GM10266 (cell line): ENCODE data around the gene CRY2.

ENCODE experiments used
- DNase-seq: peaks from one replicate; pipeline ENCODE4 v3.0.0; 2012; ENCODE audit errors: extremely low spot score
- TF ChIP-seq, protein P1 (sequence below): IDR thresholded peaks from 2 replicates; pipeline ENCODE4 v1.5.1; 2012; ENCODE audit warnings: mild to moderate bottlenecking, low read depth; ENCODE audit not compliant: control insufficient read depth, insufficient read depth; ENCODE audit errors: missing control alignments

Gene CRY2

GRCh38 chr11:45927684-45928413, 80.6 kb downstream of the CRY2 start:
- peak; percentile 5 for DNase-seq
- TF ChIP-seq, protein P1, sequence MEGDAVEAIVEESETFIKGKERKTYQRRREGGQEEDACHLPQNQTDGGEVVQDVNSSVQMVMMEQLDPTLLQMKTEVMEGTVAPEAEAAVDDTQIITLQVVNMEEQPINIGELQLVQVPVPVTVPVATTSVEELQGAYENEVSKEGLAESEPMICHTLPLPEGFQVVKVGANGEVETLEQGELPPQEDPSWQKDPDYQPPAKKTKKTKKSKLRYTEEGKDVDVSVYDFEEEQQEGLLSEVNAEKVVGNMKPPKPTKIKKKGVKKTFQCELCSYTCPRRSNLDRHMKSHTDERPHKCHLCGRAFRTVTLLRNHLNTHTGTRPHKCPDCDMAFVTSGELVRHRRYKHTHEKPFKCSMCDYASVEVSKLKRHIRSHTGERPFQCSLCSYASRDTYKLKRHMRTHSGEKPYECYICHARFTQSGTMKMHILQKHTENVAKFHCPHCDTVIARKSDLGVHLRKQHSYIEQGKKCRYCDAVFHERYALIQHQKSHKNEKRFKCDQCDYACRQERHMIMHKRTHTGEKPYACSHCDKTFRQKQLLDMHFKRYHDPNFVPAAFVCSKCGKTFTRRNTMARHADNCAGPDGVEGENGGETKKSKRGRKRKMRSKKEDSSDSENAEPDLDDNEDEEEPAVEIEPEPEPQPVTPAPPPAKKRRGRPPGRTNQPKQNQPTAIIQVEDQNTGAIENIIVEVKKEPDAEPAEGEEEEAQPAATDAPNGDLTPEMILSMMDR = no peak

GRCh38 chr11:45928535-45929215, 81.4 kb downstream of the CRY2 start:
- TF ChIP-seq, protein P1 = no peak
- peak; percentile 7 for DNase-seq

DNA sequence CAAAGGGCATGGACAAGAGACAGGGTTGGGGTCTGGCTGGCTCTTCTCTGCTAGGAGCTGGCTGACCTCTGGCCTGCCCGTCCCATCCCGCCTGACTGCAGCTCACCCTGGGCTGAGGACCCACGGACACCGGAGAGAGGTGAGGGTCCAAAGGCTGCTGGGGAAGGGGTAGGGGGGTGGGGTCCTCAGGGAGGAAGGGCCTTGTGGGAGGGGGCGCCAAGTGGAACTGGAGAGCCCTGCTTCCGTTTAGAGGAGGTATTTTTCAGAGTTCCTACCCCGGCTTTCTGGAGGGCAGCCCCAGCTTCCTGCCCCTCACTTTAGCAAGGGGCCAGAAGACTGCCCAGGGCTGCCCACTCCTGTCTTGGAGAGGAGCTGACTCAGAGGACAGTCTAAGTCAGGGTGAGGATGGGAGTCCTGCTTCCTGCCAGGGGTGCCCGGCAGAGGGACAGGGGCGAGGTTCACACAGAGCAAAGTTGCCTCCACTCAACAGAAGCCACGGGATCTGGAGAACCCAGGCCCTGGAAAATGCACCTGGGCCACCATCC, 82.3 kb downstream of the CRY2 start:
- no peak for DNase-seq
- TF ChIP-seq, protein P1 = no peak

DNA sequence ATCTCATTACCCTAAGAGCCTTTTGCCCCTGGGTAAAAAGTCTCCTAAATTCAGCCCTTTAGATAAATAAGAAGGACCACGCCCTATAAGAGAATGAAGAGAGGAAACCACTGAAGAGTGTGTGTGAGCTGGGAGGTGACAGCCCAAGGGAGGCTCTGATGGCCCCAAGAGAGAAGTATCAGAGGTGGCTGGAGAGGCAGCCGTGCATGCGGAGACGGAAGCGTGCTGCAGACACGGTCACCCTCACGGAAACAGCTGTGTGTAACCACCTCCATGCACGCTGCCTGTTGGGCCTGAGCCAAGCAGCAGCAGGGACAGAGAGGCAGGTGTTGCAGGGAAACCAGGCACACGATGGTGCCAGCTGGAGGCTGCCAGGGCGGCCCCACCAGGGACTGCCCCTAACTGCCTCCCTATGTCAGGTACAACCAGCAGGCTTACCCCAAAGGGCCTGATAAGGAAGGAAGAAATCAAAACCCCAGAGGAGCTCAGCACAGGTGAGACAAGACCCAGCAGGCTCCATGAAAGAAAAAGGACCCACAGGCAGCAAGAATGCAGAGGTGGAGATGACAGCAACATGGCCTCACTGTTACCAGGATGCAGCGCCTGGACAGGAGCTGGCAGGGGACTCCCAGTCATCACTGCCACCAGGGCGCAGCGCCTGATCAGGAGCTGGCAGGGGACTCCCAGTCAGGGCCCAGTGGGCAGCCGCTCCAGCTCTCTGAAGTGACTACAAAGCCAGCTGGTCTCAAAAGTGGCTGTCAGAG, 82.9 kb downstream of the CRY2 start:
- TF ChIP-seq, protein P1 = no peak
- DNase-seq = peak; percentile 88

- TF ChIP-seq, protein P1 = no peak
- no peak for DNase-seq
Observed at GRCh38 chr11:45930951-45931570, 83.8 kb downstream of the CRY2 start.

GRCh38 chr11:45931739-45932138, 84.5 kb downstream of the CRY2 start:
- TF ChIP-seq, protein P1 = no peak

More at GRCh38 chr11:45931739-45932138, 84.5 kb downstream of the CRY2 start:
- DNase-seq = no peak
